ENCODE measurements around the gene BMP15.

Gene BMP15

DNA sequence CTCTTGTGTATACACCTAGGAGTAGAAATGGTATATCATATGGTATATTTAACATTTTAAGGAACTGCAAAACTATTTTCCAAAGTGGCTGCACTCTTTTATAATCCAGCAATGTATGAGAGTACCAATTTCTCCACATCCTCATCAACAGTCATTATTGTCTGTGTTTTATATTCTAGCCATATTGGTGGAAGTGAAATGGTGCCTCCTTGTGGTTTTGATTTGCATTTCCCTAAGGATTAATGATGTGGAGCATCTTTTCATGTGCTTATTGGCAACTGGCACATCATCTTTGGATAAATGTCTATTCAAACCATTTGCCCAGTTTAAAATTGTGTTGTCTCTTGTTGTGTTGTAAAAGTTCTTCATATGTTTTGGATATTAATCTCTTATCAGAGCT is 9.6 kb downstream of the BMP15 start:
- no peak overlapping the region for H3K4me3 ChIP-seq (replicated peaks; ENCODE audit: low read depth, low read length)
- TF ChIP-seq, protein P1, sequence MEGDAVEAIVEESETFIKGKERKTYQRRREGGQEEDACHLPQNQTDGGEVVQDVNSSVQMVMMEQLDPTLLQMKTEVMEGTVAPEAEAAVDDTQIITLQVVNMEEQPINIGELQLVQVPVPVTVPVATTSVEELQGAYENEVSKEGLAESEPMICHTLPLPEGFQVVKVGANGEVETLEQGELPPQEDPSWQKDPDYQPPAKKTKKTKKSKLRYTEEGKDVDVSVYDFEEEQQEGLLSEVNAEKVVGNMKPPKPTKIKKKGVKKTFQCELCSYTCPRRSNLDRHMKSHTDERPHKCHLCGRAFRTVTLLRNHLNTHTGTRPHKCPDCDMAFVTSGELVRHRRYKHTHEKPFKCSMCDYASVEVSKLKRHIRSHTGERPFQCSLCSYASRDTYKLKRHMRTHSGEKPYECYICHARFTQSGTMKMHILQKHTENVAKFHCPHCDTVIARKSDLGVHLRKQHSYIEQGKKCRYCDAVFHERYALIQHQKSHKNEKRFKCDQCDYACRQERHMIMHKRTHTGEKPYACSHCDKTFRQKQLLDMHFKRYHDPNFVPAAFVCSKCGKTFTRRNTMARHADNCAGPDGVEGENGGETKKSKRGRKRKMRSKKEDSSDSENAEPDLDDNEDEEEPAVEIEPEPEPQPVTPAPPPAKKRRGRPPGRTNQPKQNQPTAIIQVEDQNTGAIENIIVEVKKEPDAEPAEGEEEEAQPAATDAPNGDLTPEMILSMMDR (IDR thresholded peaks at IDR 0.05; ENCODE audit: low read depth, low read length, missing control alignments) = peak; percentile 12
- no peak for DNase-seq (ENCODE audit: extremely low read depth, low read depth)

DNA sequence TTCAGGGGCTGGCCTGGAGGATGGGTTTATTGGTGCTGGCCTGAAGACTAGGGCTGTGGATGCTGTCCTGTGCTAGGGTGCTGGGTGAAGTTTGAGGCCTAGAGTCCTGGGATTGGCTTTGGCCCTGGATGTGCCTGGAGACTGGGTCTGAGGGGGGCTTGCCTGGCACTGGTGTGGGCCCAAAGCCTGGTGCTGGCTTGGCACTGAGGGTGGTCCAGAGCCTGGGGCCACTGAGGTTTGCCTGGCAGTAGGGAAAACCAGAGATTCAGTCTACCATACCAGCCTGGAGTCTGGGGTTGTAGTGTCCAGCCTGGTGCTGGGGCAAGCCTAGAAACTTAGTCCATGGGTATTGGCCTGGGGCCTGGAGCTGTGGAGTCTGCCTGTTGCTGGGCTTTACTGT is 16.6 kb downstream of the BMP15 start:
- TF ChIP-seq, protein P1 (IDR thresholded peaks at IDR 0.05; ENCODE audit: low read depth, low read length, missing control alignments) = no peak
- DNase-seq (ENCODE audit: extremely low read depth, low read depth) = no peak
- H3K4me3 ChIP-seq (replicated peaks; ENCODE audit: low read depth, low read length) = no peak overlapping the region

DNA sequence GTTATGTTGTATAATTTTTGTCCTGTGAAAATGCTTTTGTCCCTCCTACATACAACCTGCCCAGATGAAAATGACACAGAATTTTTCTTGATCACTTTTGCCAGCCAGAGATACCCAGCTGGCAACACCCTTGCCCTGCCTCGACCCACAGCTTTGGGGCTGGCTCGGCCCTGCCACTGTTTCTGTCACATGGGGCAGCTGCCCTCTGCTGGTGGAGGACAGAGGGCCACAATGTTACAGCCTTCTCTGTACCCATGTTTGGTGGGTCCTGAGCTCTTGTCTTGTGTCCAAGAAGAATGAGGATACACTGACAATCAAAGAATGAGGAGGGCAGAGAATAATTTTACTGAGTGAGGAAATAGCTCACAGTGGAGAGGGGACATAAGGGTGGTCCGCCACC is 31.1 kb downstream of the BMP15 start:
- no peak overlapping the region for H3K4me3 ChIP-seq (replicated peaks; ENCODE audit: low read depth, low read length)
- no peak for DNase-seq (ENCODE audit: extremely low read depth, low read depth)
- TF ChIP-seq, protein P1 (IDR thresholded peaks at IDR 0.05; ENCODE audit: low read depth, low read length, missing control alignments) = peak; percentile 43

DNA sequence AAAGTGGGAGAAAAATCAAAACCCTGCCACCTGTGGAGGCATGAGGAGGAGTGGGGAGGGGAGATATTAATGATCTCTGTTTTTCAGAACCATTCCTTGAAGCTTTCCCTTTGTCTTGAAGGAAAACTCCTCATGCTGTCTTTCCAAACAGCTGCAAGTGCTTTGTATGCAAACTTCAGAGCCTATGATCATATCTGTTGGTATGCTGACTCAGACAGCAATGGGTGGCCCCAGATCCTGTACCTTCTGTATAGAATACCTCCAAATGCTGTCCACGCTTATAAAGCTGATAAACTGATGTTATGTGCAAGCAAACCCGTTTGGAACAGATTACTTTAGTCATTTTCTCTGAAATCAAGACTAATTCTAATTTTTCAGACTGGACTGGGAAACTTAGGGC is 31.9 kb downstream of the BMP15 start:
- no peak for DNase-seq (ENCODE audit: extremely low read depth, low read depth)
- H3K4me3 ChIP-seq (replicated peaks; ENCODE audit: low read depth, low read length) = no peak overlapping the region
- TF ChIP-seq, protein P1 (IDR thresholded peaks at IDR 0.05; ENCODE audit: low read depth, low read length, missing control alignments) = no peak

GRCh38 chrX:50952406-50952805 is 41.9 kb downstream of the BMP15 start:
- TF ChIP-seq, protein P1 (IDR thresholded peaks at IDR 0.05; ENCODE audit: low read depth, low read length, missing control alignments) = no peak
- DNase-seq (ENCODE audit: extremely low read depth, low read depth) = no peak
- H3K4me3 ChIP-seq (replicated peaks; ENCODE audit: low read depth, low read length) = no peak overlapping the region

DNA sequence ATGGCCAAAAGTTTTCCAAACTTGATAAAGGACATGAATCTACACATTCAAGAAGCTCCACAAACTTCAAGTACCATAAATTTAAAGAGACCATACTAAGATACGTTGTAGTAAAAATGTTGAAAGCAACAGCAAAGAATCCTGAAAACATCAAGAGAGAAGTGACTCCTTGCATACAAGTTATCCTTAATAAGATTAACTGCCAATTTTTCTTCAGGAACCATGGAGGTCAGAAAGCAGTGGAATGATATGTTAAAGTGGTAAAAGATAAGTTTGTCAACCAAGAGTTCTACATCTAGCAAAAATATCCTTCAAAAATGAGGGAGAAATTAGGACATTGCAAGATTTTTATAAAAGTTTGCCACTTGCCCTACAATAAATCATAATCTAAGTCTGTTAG is 43.3 kb downstream of the BMP15 start:
- no peak overlapping the region for H3K4me3 ChIP-seq (replicated peaks; ENCODE audit: low read depth, low read length)
- no peak for DNase-seq (ENCODE audit: extremely low read depth, low read depth)
- TF ChIP-seq, protein P1 (IDR thresholded peaks at IDR 0.05; ENCODE audit: low read depth, low read length, missing control alignments) = no peak

GRCh38 chrX:50962156-50962555 is 51.6 kb downstream of the BMP15 start:
- DNase-seq (ENCODE audit: extremely low read depth, low read depth) = no peak
- TF ChIP-seq, protein P1 (IDR thresholded peaks at IDR 0.05; ENCODE audit: low read depth, low read length, missing control alignments) = no peak
- H3K4me3 ChIP-seq (replicated peaks; ENCODE audit: low read depth, low read length) = no peak overlapping the region

Data from HFF-Myc (cell line).